HEK293T (cell line): ENCODE results near the gene CNTN2.

Source experiments
- CTCF ChIA-PET: fragments of 350-600 bp; formaldehyde crosslinking; extraction: SDS; loops from one replicate; lab custom pipeline; 2021; ENCODE audit warnings: antibody characterized with exemption, inconsistent platforms; lab: Yijun Ruan, JAX
- POLR2A ChIA-PET: fragments of 350-600 bp; formaldehyde crosslinking; extraction: SDS; loops from one replicate; lab custom pipeline; 2020; ENCODE audit warnings: antibody characterized with exemption, inconsistent platforms; lab: Yijun Ruan, JAX
- DNase-seq: peaks from one replicate; pipeline ENCODE4 v3.0.0; 2012; ENCODE audit warnings: mixed read lengths; ENCODE audit errors: extremely low spot score
- ARNT ChIP-seq: fragments of 450-650 bp; IDR thresholded peaks from 2 replicates; pipeline ENCODE4 v1.6.1; 2017; ENCODE audit warnings: mild to moderate bottlenecking
- BHLHE40 ChIP-seq: fragments of 450-650 bp; IDR thresholded peaks from 2 replicates; pipeline ENCODE4 v1.6.1; 2016; ENCODE audit warnings: mild to moderate bottlenecking, moderate library complexity, borderline replicate concordance
- CTBP1 ChIP-seq: fragments of 450-650 bp; IDR thresholded peaks from 2 replicates; pipeline ENCODE4 v1.6.1; 2016; ENCODE audit warnings: borderline replicate concordance
- ELF4 ChIP-seq: fragments of 450-650 bp; IDR thresholded peaks from 2 replicates; pipeline ENCODE4 v1.6.1; 2017; ENCODE audit warnings: antibody characterized with exemption
- FOXA1 ChIP-seq: fragments of 450-650 bp; IDR thresholded peaks from 2 replicates; pipeline ENCODE4 v1.6.1; 2016; ENCODE audit warnings: mild to moderate bottlenecking
- FOXK2 ChIP-seq: fragments of 450-650 bp; IDR thresholded peaks from 2 replicates; pipeline ENCODE4 v1.6.1; 2016; ENCODE audit warnings: mild to moderate bottlenecking
- FOXM1 ChIP-seq: fragments of 450-650 bp; IDR thresholded peaks from 2 replicates; pipeline ENCODE4 v1.6.1; 2017; ENCODE audit warnings: mild to moderate bottlenecking, borderline replicate concordance
- HDGF ChIP-seq: fragments of 450-650 bp; IDR thresholded peaks from 2 replicates; pipeline ENCODE4 v1.6.1; 2017; ENCODE audit warnings: antibody characterized with exemption, borderline replicate concordance
- L3MBTL2 ChIP-seq: fragments of 450-650 bp; conservative IDR thresholded peaks from 2 replicates; pipeline ENCODE4 v1.6.1; 2016; ENCODE audit warnings: mild to moderate bottlenecking
- LEF1 ChIP-seq: fragments of 450-650 bp; IDR thresholded peaks from 2 replicates; pipeline ENCODE4 v1.6.1; 2017; ENCODE audit warnings: mild to moderate bottlenecking, borderline replicate concordance
- NFRKB ChIP-seq: fragments of 450-650 bp; IDR thresholded peaks from 2 replicates; pipeline ENCODE4 v1.6.1; 2016; ENCODE audit warnings: mild to moderate bottlenecking, moderate library complexity
- PKNOX1 ChIP-seq: fragments of 450-650 bp; IDR thresholded peaks from 2 replicates; pipeline ENCODE4 v1.6.1; 2016
- SP1 ChIP-seq: fragments of 450-650 bp; IDR thresholded peaks from 2 replicates; pipeline ENCODE4 v1.6.1; 2017
- SUZ12 ChIP-seq: fragments of 450-650 bp; IDR thresholded peaks from 2 replicates; pipeline ENCODE4 v1.6.1; 2016; ENCODE audit warnings: mild to moderate bottlenecking
- TARDBP ChIP-seq: fragments of 450-650 bp; IDR thresholded peaks from 2 replicates; pipeline ENCODE4 v1.6.1; 2016
- ZNF384 ChIP-seq: fragments of 450-650 bp; IDR thresholded peaks from 2 replicates; pipeline ENCODE4 v1.6.1; 2016

The CNTN2 gene

GRCh38 chr1:205084360-205084759 is 41.3 kb downstream of the CNTN2 start, which contains the start of gene TMEM81:
Gene TMEM81, minus strand, starts transcription at chr1:205084460. Its CDS starts 140 bp downstream, at chr1:205084320.
- POLR2A ChIA-PET = no interaction called here
- DNase-seq = no peak
- CTCF ChIA-PET = no interaction called here
- TF ChIP-seq FOXA1 (no peak), ZNF384 (no peak), ELF4 (no peak), L3MBTL2 (no peak), FOXK2 (no peak), ARNT (no peak), PKNOX1 (no peak)

- ChIA-PET CTCF (interaction anchor here (0.6 kb wide), 1 partner anchor 27 kb away, joined by 3 read pairs; no protein-coding TSS in a partner anchor), POLR2A (no interaction called here)
- TF ChIP-seq LEF1 = no peak
- TF ChIP-seq CTBP1 = no peak
- TF ChIP-seq ARNT = no peak
- TF ChIP-seq FOXA1 = no peak
- no peak for TF ChIP-seq SUZ12
- no peak for TF ChIP-seq HDGF
- no peak for TF ChIP-seq L3MBTL2
- TF ChIP-seq ZNF384 = no peak
- no peak for TF ChIP-seq PKNOX1
- no peak for TF ChIP-seq SP1
- TF ChIP-seq BHLHE40 = no peak
- TF ChIP-seq NFRKB = no peak
- no peak for TF ChIP-seq TARDBP
- no peak for DNase-seq
Measured at GRCh38 chr1:205088341-205088740, 45.3 kb downstream of the CNTN2 start.

GRCh38 chr1:205091043-205091740 is 48.2 kb downstream of the CNTN2 start:
- DNase-seq = no peak
- ChIA-PET POLR2A (no interaction called here), CTCF (no interaction called here)
- no peak for TF ChIP-seq SUZ12
- no peak for TF ChIP-seq BHLHE40
- TF ChIP-seq FOXM1 = no peak
- no peak for TF ChIP-seq SP1
- no peak for TF ChIP-seq L3MBTL2
- no peak for TF ChIP-seq NFRKB
- TF ChIP-seq PKNOX1 = no peak
- TF ChIP-seq CTBP1 = no peak
- no peak for TF ChIP-seq ARNT

GRCh38 chr1:205095422-205095821 is 52.4 kb downstream of the CNTN2 start:
- TF ChIP-seq CTBP1 (no peak), PKNOX1 (no peak), BHLHE40 (no peak), TARDBP (no peak), FOXK2 (no peak), FOXM1 (no peak), LEF1 (no peak), SP1 (no peak), ELF4 (no peak), L3MBTL2 (no peak), SUZ12 (no peak), HDGF (no peak), FOXA1 (no peak), ARNT (no peak), ZNF384 (no peak)
- DNase-seq = no peak
- ChIA-PET CTCF (no interaction called here), POLR2A (no interaction called here)

- POLR2A ChIA-PET = no interaction called here
- no peak for DNase-seq
- CTCF ChIA-PET = no interaction called here
- no peak for TF ChIP-seq BHLHE40
- no peak for TF ChIP-seq CTBP1
- no peak for TF ChIP-seq SUZ12
- TF ChIP-seq NFRKB = no peak
- TF ChIP-seq ELF4 = no peak
- TF ChIP-seq FOXM1 = no peak
- no peak for TF ChIP-seq SP1
- TF ChIP-seq ARNT = no peak
- no peak for TF ChIP-seq ZNF384
- TF ChIP-seq TARDBP = no peak
- TF ChIP-seq PKNOX1 = no peak
- TF ChIP-seq HDGF = no peak
- TF ChIP-seq FOXA1 = no peak
- TF ChIP-seq FOXK2 = no peak
- TF ChIP-seq LEF1 = no peak
- TF ChIP-seq L3MBTL2 = no peak
Measured at GRCh38 chr1:205098242-205098641, 55.2 kb downstream of the CNTN2 start.
